CD4-positive, alpha-beta T cell treated with Interleukin-17A for 4 hours (primary cell): ENCODE measurements around the gene CCDC195.

Experiments
- DNase-seq: peaks from one replicate; pipeline ENCODE4 v3.0.0-alpha.2; 2020; ENCODE audit warnings: mixed read lengths

Gene CCDC195, protein sequence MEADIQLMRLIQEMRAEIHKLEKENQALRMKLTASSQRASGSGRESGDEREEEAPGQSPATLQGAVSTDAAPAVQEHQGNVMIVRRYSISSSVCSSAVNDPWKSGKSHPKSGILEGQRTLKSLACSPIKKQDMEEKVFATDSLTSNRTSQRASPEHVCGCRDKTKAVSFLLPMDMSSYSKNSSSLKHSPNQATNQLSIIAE

GRCh38 chr2:224716201-224716600 is at the start of gene CCDC195:
CCDC195 (minus strand) TSS chr2:224716365; CDS start chr2:224716365, 0 bp downstream.
- no peak for DNase-seq

DNA sequence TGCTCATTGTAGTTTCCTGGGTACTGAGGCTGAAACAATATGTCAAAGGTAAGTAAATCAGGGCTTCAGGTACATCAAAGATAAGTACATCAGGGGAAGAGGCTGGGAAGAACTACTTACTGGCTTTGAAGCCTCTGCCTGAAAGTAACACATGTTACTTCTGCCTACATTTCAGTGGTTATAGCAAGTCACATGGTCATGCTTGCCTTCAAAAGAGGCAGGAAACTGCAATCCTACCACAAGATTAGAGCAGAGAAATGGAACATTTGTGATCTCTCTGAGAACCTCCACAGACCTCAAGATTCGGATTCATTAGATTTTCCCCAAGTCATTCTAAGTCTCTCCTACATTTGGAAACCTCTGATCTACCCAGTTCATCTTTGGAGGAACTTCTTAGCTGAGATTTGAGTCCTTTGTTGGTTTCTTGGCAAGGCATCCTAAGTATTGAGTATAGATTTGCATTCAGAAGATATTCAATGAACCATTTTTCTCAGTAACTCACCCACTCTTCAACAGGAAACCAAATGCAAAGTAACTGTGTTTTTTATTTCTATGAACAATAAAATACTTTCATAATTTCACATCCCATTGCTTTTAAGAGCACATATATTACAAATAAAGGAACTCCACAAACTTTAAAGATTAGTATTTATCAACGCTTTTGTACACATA is 48.5 kb upstream of the CCDC195 start:
- no peak for DNase-seq

GRCh38 chr2:224757934-224758548 is 41.9 kb upstream of the CCDC195 start:
- DNase-seq = no peak

- DNase-seq = no peak
Measured at GRCh38 chr2:224753743-224754540, 37.8 kb upstream of the CCDC195 start.

DNA sequence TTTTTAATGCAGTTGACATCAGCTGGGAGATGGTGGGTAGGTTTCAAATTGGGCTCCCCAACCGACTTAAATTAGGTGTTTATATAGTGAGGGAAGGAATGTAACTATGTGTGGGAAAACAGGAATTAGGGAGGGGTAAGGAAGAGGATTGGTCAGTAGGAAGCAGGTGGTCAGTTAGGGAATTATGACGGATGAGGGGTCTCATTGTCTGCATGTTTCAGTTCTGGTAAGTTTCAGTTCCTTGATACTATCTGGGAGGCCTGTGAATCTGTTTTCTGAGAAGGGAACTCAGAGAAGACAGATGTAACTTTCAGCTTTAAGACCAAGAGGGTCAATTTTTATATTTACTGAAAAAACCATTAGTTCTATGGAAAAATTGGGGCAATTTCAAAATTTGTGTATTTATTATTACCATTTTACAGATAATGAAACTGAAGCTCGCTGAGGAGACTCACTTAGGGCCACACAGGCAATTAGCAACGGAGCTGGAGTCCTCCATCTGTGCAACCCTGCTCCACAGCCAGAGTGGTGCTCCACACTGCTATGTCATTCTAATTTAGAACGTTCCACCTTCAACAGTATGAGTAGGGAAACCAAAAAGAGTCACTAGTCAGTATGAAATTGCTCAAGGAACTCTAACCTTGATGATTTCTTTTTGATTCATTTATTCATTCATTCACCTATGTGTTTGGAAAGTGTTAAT is 36.0 kb upstream of the CCDC195 start:
- DNase-seq = no peak

DNA sequence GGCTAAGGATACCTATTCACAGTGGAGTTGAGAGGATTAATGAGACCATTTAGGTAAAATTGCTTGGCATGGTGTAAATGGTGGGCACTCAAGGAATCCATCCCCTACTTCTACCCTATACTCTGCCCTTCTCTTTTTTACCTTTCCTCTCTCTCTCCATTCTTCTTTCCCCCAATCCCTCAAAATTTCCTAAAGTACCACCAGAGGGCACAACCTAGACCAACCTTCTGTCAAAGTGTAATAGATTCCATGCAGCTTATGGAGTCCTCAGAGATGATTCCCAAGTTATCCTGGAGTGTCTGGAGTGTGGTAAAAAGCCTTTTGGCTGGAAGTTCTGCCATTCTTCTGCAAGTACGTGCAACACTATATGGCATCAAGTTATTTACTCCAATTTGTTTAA is 33.0 kb upstream of the CCDC195 start:
- no peak for DNase-seq

DNA sequence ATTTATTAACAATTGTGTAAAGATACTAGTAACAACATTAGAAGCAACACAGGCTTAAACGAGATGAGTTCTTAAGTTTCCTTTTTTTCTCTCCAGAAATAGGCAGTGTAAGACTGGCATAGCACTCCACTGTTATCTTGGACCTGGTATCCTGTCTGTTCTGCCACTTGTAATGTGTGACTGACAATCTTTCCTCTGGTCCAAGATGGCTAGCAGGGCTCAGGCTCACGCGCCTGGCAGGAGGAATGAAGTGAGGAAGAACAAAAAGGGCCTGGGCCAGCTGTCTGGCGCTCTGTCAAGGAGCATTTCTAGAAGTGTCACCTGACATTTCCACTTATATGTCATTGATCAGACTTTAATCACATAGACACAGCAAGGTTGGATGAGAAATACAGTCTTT is 31.6 kb upstream of the CCDC195 start:
- DNase-seq = no peak

- DNase-seq = no peak
Measured at GRCh38 chr2:224736227-224736626, 20.1 kb upstream of the CCDC195 start.

GRCh38 chr2:224734949-224735348 is 18.8 kb upstream of the CCDC195 start:
- no peak for DNase-seq

DNA sequence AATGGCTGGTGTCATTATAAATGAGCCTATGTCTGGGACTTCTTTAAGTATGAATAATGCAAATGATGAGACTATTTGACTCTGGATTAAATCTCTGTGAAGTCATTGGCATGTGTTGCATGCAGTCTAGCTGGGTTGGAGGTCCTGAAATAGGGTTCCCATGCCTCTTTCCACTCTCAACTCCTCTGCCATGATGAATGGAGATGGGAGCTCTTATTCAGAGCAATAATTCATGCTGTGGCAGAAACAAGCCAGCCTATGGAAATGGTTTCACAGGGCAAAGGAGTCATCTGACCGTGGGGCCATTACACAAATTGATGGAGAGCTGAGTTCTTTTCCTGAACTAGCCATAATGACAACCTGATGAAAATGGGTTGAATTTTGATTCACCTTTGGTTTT is 15.5 kb upstream of the CCDC195 start:
- DNase-seq = no peak

DNA sequence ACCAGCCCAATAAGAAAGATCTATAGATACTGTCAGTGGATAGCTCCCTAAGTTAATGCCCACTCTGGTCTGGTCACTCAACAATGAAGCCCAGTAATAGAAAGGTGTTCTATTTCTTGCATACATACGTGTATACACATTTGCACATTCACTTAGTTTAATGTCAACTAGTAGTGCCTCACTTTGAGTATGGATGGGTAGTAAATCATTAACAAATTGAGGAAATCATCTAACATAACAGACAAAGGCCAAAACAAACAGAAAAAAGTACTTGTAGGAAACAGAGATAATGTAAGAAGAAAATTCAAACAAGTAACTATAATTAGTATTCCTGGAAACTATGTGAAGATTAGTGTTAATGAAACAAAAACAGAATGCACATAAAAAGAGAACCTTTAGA is 13.3 kb upstream of the CCDC195 start:
- DNase-seq = no peak

DNA sequence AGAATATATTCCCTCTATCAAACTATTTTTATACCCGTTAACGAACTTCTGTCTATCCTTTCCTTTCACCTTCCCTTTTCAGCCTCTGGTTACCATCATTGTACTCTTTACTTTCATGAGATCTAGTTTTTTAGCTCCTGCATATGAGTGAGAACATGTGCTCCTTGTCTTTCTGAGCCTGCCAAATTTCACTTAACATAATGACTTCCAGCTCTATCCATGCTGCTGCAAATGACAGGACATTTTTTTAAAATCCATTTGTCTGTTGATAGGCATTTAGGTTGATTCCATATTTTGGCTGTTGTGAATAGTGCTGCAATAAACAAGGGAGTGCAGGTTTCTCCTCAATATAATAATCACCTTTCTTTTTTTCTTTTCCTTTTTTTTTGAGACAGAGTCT is 8.2 kb upstream of the CCDC195 start:
- DNase-seq = no peak

DNA sequence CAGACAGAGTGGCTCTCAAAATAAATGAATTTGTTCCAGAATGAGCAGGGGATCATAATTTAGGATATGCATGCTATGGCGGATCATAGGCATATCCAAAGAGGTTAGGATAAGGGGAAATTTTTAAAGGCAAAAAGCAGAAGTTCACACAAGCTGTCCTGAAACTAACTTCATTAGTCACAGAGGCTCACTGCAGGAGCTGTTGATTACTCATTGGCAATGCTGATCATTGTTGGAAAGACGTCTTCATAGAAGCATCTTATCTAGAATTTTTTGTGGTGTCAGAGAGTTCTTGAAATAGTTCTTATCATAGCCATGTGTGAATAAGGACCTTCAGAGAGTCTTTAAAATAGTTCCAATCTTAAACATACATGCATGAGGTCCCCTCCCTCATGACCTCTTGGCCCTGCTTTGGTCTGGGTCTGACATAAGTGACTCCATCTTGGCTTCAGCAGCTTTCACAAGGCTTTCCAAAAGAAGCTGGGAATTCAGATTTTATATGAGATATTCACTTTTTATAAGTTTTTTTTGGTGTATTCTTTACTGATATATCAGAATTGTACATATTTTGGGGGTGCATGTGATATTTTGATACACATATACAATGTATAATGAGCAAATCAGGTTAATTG is 7.5 kb upstream of the CCDC195 start:
- DNase-seq = no peak

- DNase-seq = no peak
Measured at GRCh38 chr2:224722770-224723169, 6.6 kb upstream of the CCDC195 start.

- DNase-seq = no peak
Measured at GRCh38 chr2:224722250-224722649, 6.1 kb upstream of the CCDC195 start.

- no peak for DNase-seq
Measured at GRCh38 chr2:224716921-224717320, 756 bp upstream of the CCDC195 start.

GRCh38 chr2:224711859-224712665 is 4.1 kb downstream of the CCDC195 start:
- DNase-seq = no peak

GRCh38 chr2:224711381-224711780 is 4.8 kb downstream of the CCDC195 start:
- no peak for DNase-seq

DNA sequence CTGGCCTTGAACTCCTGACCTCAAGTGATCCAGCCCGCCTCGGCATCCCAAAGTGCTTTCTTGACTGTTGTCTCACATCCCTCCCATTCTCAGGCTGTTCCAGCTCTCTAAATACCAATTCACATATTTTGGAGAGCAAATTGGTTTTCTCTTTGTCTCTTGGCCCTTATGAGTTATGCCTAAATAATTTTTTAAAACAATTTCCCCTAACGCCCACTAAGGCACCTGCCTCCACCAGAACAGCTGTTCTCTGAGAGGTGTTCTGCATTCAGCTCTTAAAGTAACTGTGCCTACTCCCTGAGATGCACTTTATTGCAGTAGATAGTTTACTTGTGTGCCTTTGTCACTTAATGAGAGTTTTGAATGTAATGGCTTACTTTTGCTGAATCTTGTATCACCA is 6.9 kb downstream of the CCDC195 start:
- no peak for DNase-seq

DNA sequence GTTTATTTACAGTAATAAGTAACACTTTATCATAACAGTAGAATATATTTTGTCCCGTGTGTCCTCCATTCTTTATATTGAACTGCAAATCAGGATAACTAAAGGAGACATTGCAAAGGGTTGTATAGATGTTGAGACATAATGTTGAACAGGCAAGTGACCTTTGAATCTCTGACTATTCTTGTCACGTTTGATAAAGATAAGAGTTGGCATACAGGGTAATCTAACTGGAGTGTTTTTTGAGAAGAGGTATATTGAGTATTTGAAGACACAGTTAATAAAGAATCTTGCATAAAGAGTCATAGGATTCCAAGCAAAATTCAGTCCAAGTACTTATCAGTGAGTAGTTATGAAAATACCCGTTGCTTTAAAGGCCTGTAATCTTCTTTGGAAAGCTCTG is 21.7 kb downstream of the CCDC195 start:
- DNase-seq = no peak

GRCh38 chr2:224691563-224691962 is 24.6 kb downstream of the CCDC195 start:
- DNase-seq = no peak

- DNase-seq = no peak
Measured at GRCh38 chr2:224690868-224691267, 25.3 kb downstream of the CCDC195 start.
